Stimulated activated CD4-positive, alpha-beta T cell treated with anti-CD3 and anti-CD28 coated beads, TNF-alpha, amount 100 ng/mL, for 24 hours (primary cell): ENCODE measurements around the gene ID2.

Source experiments
- DNase-seq, 3 experiments: peaks; one replicate each; pipeline ENCODE4 v3.0.0-alpha.2; 2020; ENCODE audit warnings: low read depth in 3 of 3

ID2 gene

GRCh38 chr2:8648441-8649213 is 33.2 kb upstream of the ID2 start:
- no peak for DNase-seq

GRCh38 chr2:8649718-8650117 is 32.1 kb upstream of the ID2 start:
- DNase-seq: no peak

GRCh38 chr2:8650256-8650655 is 31.6 kb upstream of the ID2 start:
- DNase-seq: no peak

GRCh38 chr2:8652774-8653426 is 29.0 kb upstream of the ID2 start:
- no peak for DNase-seq

DNA sequence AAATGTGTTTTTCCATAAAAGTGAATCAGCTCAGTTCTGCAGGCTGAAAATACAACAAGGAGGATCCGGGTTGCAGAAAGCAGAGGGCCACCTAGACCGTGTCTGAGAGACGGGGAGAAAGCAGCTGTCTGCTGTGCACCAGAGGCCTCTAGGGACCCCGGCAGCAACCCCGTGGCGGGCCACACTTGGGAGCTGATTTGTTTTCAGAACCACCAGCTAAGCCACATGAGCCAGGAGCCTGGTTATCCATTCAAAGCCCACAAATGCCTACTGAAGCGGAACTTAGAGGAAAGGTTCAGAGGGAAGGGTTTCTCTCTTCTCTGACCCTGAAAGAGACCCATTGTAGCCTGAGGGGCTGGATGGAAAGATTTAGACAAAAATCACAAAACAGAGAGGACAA is 28.4 kb upstream of the ID2 start:
- no peak for DNase-seq

DNA sequence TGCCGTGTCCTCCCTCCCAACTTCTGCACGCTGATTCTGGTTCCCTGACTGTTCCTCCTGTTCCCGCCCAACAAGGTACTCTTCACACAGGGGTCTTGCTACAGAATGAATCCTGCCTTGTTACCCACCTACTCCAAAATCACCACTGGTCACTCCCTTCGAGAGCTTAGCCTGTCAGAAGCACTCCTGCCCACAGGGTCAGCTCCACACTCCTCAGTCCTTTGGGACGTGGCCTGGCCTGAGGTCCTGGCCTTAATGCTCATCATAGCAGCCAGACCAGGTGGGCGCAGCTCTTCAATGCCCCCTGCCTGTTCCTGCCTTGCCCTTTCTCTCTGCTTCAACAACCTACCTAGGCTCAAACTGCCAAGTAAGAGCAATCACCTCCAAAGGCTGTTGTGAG is 27.8 kb upstream of the ID2 start:
- DNase-seq: no peak

DNA sequence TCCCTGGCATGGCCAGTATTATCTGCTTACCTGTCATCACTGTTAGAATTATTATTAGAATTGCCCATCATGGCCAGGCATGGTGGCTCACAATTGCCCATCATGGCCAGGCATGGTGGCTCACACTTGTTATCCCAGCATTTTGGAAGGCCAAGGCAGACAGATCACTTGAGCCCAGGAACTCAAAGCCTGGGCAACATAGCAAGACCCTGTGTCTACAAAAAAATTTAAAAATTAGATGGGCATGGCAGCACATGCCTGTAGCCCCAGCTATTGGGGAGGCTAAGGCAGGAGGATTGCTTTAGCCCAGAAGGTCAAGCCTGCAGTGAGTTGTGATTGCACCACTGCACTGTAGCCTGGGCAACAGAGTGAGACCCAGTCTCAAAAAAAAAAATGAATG is 27.4 kb upstream of the ID2 start:
- DNase-seq: no peak

- DNase-seq: no peak
Observed at GRCh38 chr2:8656160-8656641, 25.7 kb upstream of the ID2 start.

DNA sequence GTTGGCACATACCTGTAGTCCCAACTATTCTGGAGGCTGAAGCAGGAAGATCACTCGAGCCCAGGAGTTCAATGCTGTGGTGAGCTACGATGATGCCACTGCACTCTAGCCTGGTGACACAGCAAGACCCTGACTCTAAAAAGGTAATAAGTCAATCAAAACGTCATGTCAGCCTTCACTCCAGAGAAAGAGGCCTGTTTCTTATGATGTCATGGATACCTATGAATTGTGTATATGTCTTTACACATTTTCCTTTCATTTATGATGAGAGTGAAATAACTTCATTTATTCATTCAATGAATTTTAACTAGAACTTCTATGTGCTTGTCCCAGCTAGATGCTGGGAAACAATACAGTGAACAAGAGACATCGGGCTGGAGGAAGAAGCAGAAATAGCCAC is 25.0 kb upstream of the ID2 start:
- DNase-seq: no peak

DNA sequence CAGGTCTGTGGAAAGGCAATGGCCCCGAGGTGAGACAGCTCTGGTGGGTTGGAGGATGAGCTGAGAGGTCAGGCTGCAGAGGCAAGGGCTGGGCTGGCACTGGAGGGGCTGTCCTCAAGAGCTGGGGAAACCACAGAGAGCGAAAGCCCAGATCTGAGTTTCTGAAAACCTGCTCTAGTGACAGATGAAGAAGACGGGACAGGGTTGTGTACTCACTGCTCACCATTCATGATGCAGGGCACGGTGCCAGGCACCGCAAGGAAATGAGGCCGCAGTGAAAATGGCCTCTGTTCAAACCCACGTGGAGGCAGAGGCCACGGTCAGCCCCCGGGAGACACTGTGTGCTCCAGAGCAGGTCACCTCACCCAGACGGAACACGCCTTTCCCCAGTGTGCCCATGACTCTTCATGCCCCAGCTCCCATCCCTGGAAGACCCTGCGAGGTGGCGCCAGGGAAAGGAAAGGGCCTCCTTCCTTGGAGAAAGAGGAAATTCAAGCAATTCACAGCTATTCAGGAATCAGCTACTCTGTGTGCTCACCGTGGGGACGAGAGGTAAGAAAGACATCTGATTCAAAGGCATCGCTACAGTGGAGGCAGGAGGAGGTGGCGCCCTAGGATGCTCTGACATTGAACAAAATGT is 24.3 kb upstream of the ID2 start:
- no peak for DNase-seq

DNA sequence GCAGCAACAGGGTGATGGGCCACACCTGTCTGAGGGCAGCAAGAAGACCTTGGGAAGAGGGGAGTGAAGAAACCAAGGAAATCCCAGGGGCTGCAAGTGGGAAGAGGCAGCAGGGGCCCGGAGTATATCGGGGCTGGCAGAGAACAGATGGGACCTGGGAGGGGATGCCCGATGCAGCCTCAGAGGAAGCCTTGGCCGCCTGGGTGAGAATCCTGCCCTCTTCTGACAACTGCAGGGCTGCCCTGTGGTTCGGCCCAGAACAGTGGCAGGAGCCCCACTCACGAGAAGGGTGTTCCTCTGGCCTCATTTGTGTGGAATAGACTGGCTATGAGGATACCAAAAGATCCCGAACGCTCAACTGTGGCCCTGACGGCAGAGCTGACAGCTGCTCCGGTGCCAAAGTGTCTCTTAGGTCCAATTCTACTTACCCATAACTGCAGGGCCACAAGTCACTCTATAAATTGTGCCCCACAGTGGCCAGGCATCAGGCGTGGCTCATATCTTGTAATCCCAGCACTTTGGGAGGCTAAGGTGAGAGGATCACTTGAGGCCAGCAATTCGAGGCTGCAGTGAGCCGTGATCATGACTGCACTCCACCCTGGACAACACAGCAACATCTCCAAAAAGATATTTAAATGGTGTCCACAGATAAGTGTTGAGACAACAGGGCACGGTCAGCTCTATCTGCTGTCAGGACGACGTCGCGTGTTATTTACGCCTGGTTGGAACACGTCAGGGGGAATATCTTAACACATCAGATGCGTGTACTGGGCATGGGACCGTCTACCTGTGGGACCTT is 23.6 kb upstream of the ID2 start:
- DNase-seq: no peak

DNA sequence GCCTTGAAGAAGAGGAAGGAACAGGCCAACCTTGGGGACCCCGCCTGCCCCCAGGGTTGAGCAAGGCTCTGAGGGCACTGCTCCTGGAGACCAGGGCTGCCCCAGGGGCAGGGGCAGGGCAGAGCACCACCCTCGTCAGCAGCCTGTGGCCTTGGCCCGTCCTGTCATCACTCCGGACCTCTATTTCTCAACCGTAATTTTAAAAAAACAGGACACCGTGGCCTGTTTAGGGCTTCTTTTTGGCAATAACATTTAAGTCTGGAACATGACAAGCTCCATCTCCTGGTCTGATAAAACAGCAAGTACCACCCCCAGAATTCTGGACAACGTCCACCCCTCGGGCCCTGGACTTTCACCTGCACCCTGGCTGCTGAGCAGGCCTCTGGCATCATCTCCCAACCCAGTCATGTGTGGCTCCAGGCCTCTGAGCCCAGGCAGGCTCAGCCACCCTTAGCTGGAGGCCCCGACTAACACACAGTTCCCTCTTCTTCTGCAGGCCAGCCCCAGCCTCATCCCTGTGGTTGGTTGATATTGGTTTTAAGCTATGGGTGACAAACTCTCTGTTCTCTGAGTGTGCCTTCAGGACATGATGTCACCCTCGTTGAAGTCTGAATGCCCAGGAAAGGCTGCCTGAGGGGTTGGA is 22.6 kb upstream of the ID2 start:
- no peak for DNase-seq

DNA sequence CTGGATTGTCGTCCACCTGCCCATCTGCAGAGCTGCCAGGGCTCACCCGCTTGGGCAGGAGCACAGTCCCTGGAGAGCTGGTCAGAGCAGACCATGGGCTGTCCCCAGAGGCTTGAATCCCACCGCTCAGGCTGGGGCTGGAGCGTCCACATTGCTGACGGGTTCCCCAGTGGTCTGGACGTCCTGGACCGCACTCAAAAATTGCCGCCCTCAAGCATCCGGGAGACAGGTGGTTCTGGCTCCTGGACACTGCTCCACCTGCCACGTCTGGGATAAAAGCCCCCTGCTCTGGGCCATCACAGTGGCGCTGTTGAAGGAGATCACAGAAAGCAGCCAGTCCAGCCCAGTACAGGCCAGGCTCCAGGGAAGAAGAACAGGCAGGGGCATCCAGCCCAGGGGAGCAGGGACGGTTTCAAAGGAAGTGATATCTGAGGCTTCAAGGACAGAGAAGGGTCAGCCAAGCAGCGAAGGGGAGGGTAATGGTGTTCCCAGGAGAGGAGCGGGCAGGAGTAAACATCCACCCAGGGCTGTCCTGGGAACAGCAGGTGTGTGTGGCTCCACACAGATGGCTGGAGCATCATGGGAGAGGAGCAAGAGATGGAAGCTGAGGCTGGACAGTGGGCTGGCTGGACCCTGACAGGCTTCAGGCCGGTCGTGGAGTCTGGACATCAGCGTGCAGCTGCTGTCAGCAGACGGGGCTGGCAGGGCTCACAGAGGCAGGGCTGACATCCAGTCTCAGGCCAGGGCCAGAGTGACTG is 21.9 kb upstream of the ID2 start:
- no peak for DNase-seq

- no peak for DNase-seq
Observed at GRCh38 chr2:8661235-8661634, 20.6 kb upstream of the ID2 start.

GRCh38 chr2:8661736-8662135 is 20.1 kb upstream of the ID2 start:
- no peak for DNase-seq

- DNase-seq: no peak
Observed at GRCh38 chr2:8662239-8662879, 19.5 kb upstream of the ID2 start.

GRCh38 chr2:8663997-8664396 is 17.9 kb upstream of the ID2 start:
- DNase-seq: no peak

DNA sequence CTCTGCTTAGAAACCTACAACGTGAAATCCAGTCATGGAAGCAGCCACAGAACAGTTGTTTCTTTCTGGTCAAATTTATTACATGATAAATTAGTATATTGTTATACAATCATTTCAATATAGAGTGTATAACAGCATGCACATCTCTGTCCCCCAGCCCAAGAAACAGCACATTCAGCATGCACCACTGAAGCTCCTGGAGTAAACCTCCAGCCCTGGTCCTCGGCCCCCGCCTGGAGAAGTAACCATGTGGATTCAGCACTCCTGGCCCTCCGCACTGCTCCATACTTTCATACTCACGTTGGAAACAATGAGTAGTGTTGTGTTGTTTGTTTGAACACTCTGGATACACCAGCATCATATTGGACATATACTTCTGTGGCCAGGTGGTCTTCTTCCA is 15.3 kb upstream of the ID2 start:
- no peak for DNase-seq

GRCh38 chr2:8667896-8668512 is 13.9 kb upstream of the ID2 start:
- DNase-seq: no peak
